ENCODE data around the gene ATXN3.

Gene ATXN3

DNA sequence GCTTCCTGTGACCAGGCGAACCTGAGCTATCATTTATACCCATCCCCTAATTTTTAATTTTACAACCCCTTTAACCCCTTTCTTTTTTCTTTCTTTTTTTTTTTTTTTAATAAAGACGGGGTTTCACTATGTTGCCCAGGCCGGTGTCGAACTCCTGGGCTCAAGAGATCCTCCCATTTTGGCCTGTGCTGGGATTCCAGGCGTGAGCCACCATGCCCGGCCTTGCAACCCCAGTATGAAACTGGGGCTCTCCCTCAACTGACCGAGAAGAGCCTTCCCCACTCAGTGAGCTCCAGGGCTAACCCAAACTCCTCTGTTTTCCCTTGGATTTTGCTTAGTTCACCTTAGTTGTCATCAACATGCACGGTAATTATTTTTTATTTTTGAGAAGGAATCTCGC is 16.4 kb upstream of the ATXN3 start:
- H3K9ac ChIP-seq (ENCODE audit: low read length): peak overlapping the region; percentile 81
- H3K4me2 ChIP-seq (ENCODE audit: low read length): peak overlapping the region; percentile 65
- TF ChIP-seq CTCF (IDR thresholded peaks at IDR 0.05; ENCODE audit: low read depth, low read length) (no peak), EZH2phosphoT487 (IDR thresholded peaks at IDR 0.05; ENCODE audit: low read depth) (no peak)
- no peaks in the 10 kb centered on the region for H3K27me3 ChIP-seq (ENCODE audit: low read depth, low read length)
- H3K4me3 ChIP-seq (ENCODE audit: low read length): peak overlapping the region; percentile 91
- peaks cover 25% of the 10 kb centered on the region for H3K36me3 ChIP-seq (replicated peaks; ENCODE audit: low read depth, low read length)
- no peaks in the 10 kb centered on the region for H3K9me3 ChIP-seq (ENCODE audit: insufficient read depth, low read length)
- H2AFZ ChIP-seq (ENCODE audit: low read depth, low read length): no peak overlapping the region
- H4K20me1 ChIP-seq (ENCODE audit: insufficient read depth, low read length): no peaks in the 10 kb centered on the region
- H3K4me1 ChIP-seq (ENCODE audit: low read length): peaks cover 18% of the 10 kb centered on the region
- peaks cover 60% of the 10 kb centered on the region for H3K79me2 ChIP-seq (ENCODE audit: low read length)
- H3K27ac ChIP-seq (ENCODE audit: low read length): peak overlapping the region; percentile 53; the same call in 1 of the 2 replicates

DNA sequence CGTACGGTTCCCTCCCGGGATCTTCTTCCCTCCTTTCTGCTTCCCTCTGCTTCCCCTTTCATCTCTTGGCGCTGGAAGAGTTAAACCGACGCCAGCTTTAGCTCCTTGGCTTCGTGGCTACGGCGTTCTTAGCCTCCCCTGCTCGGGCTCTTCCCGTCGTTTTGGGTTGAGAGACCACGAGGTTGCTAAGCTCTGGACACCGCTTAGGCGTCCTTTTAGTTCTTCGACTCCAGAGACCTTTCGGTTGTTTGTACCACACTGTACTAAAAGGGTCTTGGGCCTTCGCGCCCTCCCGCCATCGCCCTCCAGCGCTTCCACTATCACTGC is 15.9 kb upstream of the ATXN3 start:
- H3K9ac ChIP-seq (ENCODE audit: low read length): peak overlapping the region; percentile 81
- no peaks in the 10 kb centered on the region for H4K20me1 ChIP-seq (ENCODE audit: insufficient read depth, low read length)
- H3K79me2 ChIP-seq (ENCODE audit: low read length): peaks cover 60% of the 10 kb centered on the region
- TF ChIP-seq CTCF (IDR thresholded peaks at IDR 0.05; ENCODE audit: low read depth, low read length) (no peak), EZH2phosphoT487 (IDR thresholded peaks at IDR 0.05; ENCODE audit: low read depth) (no peak)
- peak overlapping the region; percentile 65 for H3K4me2 ChIP-seq (ENCODE audit: low read length)
- H3K4me1 ChIP-seq (ENCODE audit: low read length): peaks cover 18% of the 10 kb centered on the region
- H2AFZ ChIP-seq (ENCODE audit: low read depth, low read length): 0 out of 2 replicates have a peak overlapping the region, but pooled peaks have one; percentile 83
- H3K36me3 ChIP-seq (replicated peaks; ENCODE audit: low read depth, low read length): peaks cover 25% of the 10 kb centered on the region
- peak overlapping the region; percentile 53 for H3K27ac ChIP-seq (ENCODE audit: low read length)
- H3K4me3 ChIP-seq (ENCODE audit: low read length): peak overlapping the region; percentile 91
- H3K27me3 ChIP-seq (ENCODE audit: low read depth, low read length): no peaks in the 10 kb centered on the region
- no peaks in the 10 kb centered on the region for H3K9me3 ChIP-seq (ENCODE audit: insufficient read depth, low read length)

- Histone ChIP-seq H3K9me3 (ENCODE audit: insufficient read depth, low read length) (no peaks in the 10 kb centered on the region), H3K4me1 (ENCODE audit: low read length) (peaks cover 18% of the 10 kb centered on the region), H3K27me3 (ENCODE audit: low read depth, low read length) (no peaks in the 10 kb centered on the region), H3K4me3 (ENCODE audit: low read length) (peak within 1 kb of the TSS; percentile 91), H3K79me2 (ENCODE audit: low read length) (peaks cover 58% of the 10 kb centered on the region), H3K27ac (ENCODE audit: low read length) (peak within 1 kb of the TSS; percentile 53), H3K36me3 (replicated peaks; ENCODE audit: low read depth, low read length) (peaks cover 27% of the 10 kb centered on the region), H4K20me1 (ENCODE audit: insufficient read depth, low read length) (no peaks in the 10 kb centered on the region), H3K9ac (ENCODE audit: low read length) (peak within 1 kb of the TSS; percentile 81), H2AFZ (ENCODE audit: low read depth, low read length) (peak within 1 kb of the TSS; percentile 83), H3K4me2 (ENCODE audit: low read length) (peak within 1 kb of the TSS; percentile 65)
- TF ChIP-seq EZH2phosphoT487 (IDR thresholded peaks at IDR 0.05; ENCODE audit: low read depth) (no peak), CTCF (IDR thresholded peaks at IDR 0.05; ENCODE audit: low read depth, low read length) (no peak)
Observed at GRCh38 chr14:92121670-92122350, 15.4 kb upstream of the ATXN3 start, which contains the start of the genes CPSF2 and NDUFB1. CPSF2 (plus strand) TSS chr14:92121969; CDS start chr14:92130985, 9,016 bp downstream. NDUFB1 (minus strand) TSS chr14:92121706; CDS start chr14:92117637, 4,069 bp downstream.

- peaks cover 53% of the 10 kb centered on the region for H3K79me2 ChIP-seq (ENCODE audit: low read length)
- peak overlapping the region; percentile 81 for H3K9ac ChIP-seq (ENCODE audit: low read length)
- H3K4me3 ChIP-seq (ENCODE audit: low read length): peak overlapping the region; percentile 91
- H2AFZ ChIP-seq (ENCODE audit: low read depth, low read length): peak overlapping the region; percentile 83
- peak overlapping the region; percentile 65 for H3K4me2 ChIP-seq (ENCODE audit: low read length)
- no peaks in the 10 kb centered on the region for H3K9me3 ChIP-seq (ENCODE audit: insufficient read depth, low read length)
- peaks cover 29% of the 10 kb centered on the region for H3K36me3 ChIP-seq (replicated peaks; ENCODE audit: low read depth, low read length)
- no peak for TF ChIP-seq EZH2phosphoT487 (IDR thresholded peaks at IDR 0.05; ENCODE audit: low read depth)
- TF ChIP-seq CTCF (IDR thresholded peaks at IDR 0.05; ENCODE audit: low read depth, low read length): no peak
- peak overlapping the region; percentile 53 for H3K27ac ChIP-seq (ENCODE audit: low read length)
- no peaks in the 10 kb centered on the region for H4K20me1 ChIP-seq (ENCODE audit: insufficient read depth, low read length)
- H3K27me3 ChIP-seq (ENCODE audit: low read depth, low read length): no peaks in the 10 kb centered on the region
- H3K4me1 ChIP-seq (ENCODE audit: low read length): peaks cover 18% of the 10 kb centered on the region
Observed at GRCh38 chr14:92121207-92121669, 14.9 kb upstream of the ATXN3 start.
